ENCODE data around the gene HOMER1. TPM values are rescaled to one million over a fixed set of nuclear protein-coding genes. Genes with fewer than 3 reads are reported as not detected.

HOMER1 gene
- total and polyA plus RNA-seq, 2 donors (not counting 1 experiment from before 2014, with no cell fraction given) = 3.9 to 6.8 TPM

DNA sequence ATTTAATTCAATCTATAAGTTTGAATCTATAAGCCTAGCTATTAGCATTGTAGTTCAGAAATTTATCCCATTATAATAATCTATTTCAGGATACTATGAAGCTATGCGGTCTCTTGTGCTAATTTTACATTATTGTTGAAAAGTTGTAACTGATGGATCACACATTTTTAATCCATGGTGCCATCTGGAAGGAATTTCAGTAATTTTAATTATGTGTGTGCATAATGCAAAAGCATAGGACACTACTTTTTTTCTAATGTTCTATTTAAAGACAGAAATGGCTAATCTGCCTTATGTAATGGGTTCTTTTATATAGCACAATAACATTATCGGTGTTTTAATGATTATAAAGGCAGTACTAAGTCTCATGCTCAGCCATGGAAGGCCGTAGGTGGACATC lies 90.6 kb downstream of the HOMER1 start:
- TF ChIP-seq, protein P1, sequence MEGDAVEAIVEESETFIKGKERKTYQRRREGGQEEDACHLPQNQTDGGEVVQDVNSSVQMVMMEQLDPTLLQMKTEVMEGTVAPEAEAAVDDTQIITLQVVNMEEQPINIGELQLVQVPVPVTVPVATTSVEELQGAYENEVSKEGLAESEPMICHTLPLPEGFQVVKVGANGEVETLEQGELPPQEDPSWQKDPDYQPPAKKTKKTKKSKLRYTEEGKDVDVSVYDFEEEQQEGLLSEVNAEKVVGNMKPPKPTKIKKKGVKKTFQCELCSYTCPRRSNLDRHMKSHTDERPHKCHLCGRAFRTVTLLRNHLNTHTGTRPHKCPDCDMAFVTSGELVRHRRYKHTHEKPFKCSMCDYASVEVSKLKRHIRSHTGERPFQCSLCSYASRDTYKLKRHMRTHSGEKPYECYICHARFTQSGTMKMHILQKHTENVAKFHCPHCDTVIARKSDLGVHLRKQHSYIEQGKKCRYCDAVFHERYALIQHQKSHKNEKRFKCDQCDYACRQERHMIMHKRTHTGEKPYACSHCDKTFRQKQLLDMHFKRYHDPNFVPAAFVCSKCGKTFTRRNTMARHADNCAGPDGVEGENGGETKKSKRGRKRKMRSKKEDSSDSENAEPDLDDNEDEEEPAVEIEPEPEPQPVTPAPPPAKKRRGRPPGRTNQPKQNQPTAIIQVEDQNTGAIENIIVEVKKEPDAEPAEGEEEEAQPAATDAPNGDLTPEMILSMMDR (conservative IDR thresholded peaks at IDR 0.05 in 1 of 2, IDR thresholded peaks at IDR 0.05 in 1 of 2; ENCODE audit: low read depth in 1 of 2, low read length in 2 of 2) = no peak
- no peak for TF ChIP-seq EZH2 (IDR thresholded peaks at IDR 0.05; ENCODE audit: low read length, missing control alignments)
- DNase-seq (ENCODE audit: low read depth in 2 of 2) = peak in 1 of 2 donors; percentile 30

DNA sequence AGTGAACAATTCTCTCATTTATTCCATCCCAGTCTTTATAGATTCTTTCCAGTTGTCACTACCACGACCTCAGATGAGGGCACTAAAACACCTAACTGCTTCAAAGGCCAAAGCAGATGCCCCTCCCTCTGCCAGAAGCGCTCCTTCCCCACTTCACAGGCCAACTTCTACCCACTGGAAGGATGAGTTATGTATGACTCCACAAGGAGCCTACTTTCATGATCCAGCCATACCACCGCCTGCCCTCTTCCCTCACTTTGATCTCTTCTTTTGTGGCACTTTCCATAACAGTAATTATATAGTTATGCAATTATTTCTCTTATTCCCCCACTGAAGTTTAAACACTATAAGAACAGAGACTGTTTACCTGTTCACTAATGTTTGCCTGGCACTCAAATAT lies 93.7 kb downstream of the HOMER1 start:
- H4K20me1 ChIP-seq (ENCODE audit: control insufficient read depth, extremely low read depth, insufficient read depth, low read length) = no peaks in the 10 kb centered on the region
- H3K36me3 ChIP-seq (ENCODE audit: control insufficient read depth, insufficient read depth, low read length) = no peaks in the 10 kb centered on the region
- H3K9me3 ChIP-seq (ENCODE audit: control insufficient read depth, insufficient read depth, low read depth, low read length) = no peaks in the 10 kb centered on the region
- H3K79me2 ChIP-seq (ENCODE audit: control insufficient read depth, insufficient read depth, low read length) = no peaks in the 10 kb centered on the region
- DNase-seq (ENCODE audit: low read depth in 2 of 2) = no peak
- no peak overlapping the region for H3K4me2 ChIP-seq (ENCODE audit: extremely low read depth, insufficient read depth, low read length)
- no peaks in the 10 kb centered on the region for H3K4me1 ChIP-seq (ENCODE audit: control insufficient read depth, extremely low read depth, insufficient read depth, low read length)
- no peak overlapping the region for H3K9ac ChIP-seq (ENCODE audit: insufficient read depth, low read length)
- TF ChIP-seq, protein P1 (conservative IDR thresholded peaks at IDR 0.05 in 1 of 2, IDR thresholded peaks at IDR 0.05 in 1 of 2; ENCODE audit: low read depth in 1 of 2, low read length in 2 of 2) = no peak
- TF ChIP-seq EZH2 (IDR thresholded peaks at IDR 0.05; ENCODE audit: low read length, missing control alignments) = no peak
- H2AFZ ChIP-seq (ENCODE audit: low read length) = no peak overlapping the region
- H3K4me3 ChIP-seq (replicated peaks in 1 of 4; ENCODE audit: control extremely low read depth in 1 of 4, insufficient read depth in 1 of 4, low read depth in 3 of 4, low read length in 4 of 4) = no peak overlapping the region
- no peak overlapping the region for H3K27ac ChIP-seq (ENCODE audit: insufficient read depth, low read length)
- no peaks in the 10 kb centered on the region for H3K27me3 ChIP-seq (ENCODE audit: control insufficient read depth, insufficient read depth, low read length)

More for the DNA sequence above, 90.6 kb downstream of the HOMER1 start:
- no peaks in the 10 kb centered on the region for H3K79me2 ChIP-seq (ENCODE audit: control insufficient read depth, insufficient read depth, low read length)
- H3K9ac ChIP-seq (ENCODE audit: insufficient read depth, low read length) = no peak overlapping the region
- no peaks in the 10 kb centered on the region for H3K36me3 ChIP-seq (ENCODE audit: control insufficient read depth, insufficient read depth, low read length)
- H3K4me2 ChIP-seq (ENCODE audit: extremely low read depth, insufficient read depth, low read length) = no peak overlapping the region
- H4K20me1 ChIP-seq (ENCODE audit: control insufficient read depth, extremely low read depth, insufficient read depth, low read length) = no peaks in the 10 kb centered on the region
- no peaks in the 10 kb centered on the region for H3K4me1 ChIP-seq (ENCODE audit: control insufficient read depth, extremely low read depth, insufficient read depth, low read length)
- no peaks in the 10 kb centered on the region for H3K9me3 ChIP-seq (ENCODE audit: control insufficient read depth, insufficient read depth, low read depth, low read length)
- no peak overlapping the region for H3K27ac ChIP-seq (ENCODE audit: insufficient read depth, low read length)
- no peak overlapping the region for H2AFZ ChIP-seq (ENCODE audit: low read length)
- H3K27me3 ChIP-seq (ENCODE audit: control insufficient read depth, insufficient read depth, low read length) = no peaks in the 10 kb centered on the region
- H3K4me3 ChIP-seq (replicated peaks in 1 of 4; ENCODE audit: control extremely low read depth in 1 of 4, insufficient read depth in 1 of 4, low read depth in 3 of 4, low read length in 4 of 4) = no peak overlapping the region

DNA sequence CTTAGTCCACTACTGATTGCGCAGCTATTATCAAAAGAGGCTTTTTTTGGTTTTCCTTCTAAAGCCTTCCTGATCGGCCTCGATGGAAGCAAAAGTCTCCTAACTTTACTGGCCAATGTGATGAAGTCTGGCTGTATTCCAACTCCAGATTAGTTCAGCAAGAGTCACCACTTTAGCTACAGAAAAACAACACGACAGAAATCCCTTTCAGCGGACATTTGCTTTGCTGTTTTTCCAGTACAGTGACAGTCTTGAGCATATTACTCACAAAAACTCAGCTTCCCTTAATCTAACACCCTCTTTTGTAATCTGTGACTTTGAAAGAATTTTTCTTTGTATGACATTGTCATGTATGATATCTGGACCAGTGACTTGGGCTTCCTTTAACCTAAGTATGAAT lies 95.7 kb downstream of the HOMER1 start:
- Histone ChIP-seq H3K27me3 (ENCODE audit: control insufficient read depth, insufficient read depth, low read length) (no peaks in the 10 kb centered on the region), H3K4me1 (ENCODE audit: control insufficient read depth, extremely low read depth, insufficient read depth, low read length) (no peaks in the 10 kb centered on the region), H3K36me3 (ENCODE audit: control insufficient read depth, insufficient read depth, low read length) (no peaks in the 10 kb centered on the region), H3K27ac (ENCODE audit: insufficient read depth, low read length) (no peak overlapping the region), H4K20me1 (ENCODE audit: control insufficient read depth, extremely low read depth, insufficient read depth, low read length) (no peaks in the 10 kb centered on the region), H3K4me3 (replicated peaks in 1 of 4; ENCODE audit: control extremely low read depth in 1 of 4, insufficient read depth in 1 of 4, low read depth in 3 of 4, low read length in 4 of 4) (no peak overlapping the region), H3K4me2 (ENCODE audit: extremely low read depth, insufficient read depth, low read length) (no peak overlapping the region), H3K9me3 (ENCODE audit: control insufficient read depth, insufficient read depth, low read depth, low read length) (no peaks in the 10 kb centered on the region), H3K9ac (ENCODE audit: insufficient read depth, low read length) (no peak overlapping the region), H3K79me2 (ENCODE audit: control insufficient read depth, insufficient read depth, low read length) (no peaks in the 10 kb centered on the region), H2AFZ (ENCODE audit: low read length) (no peak overlapping the region)
- TF ChIP-seq, protein P1 (conservative IDR thresholded peaks at IDR 0.05 in 1 of 2, IDR thresholded peaks at IDR 0.05 in 1 of 2; ENCODE audit: low read depth in 1 of 2, low read length in 2 of 2) = no peak
- TF ChIP-seq EZH2 (IDR thresholded peaks at IDR 0.05; ENCODE audit: low read length, missing control alignments) = no peak
- peak in 1 of 2 donors; percentile 41 for DNase-seq (ENCODE audit: low read depth in 2 of 2)
